NCI-H510A treated with DMSO at 0.1 percent for 48 hours (cell line): ENCODE results near the gene DDX23.

Experiments used
- DNase-seq: peaks from one replicate; lab custom pipeline; 2025; lab: John Stamatoyannopoulos, UW

The DDX23 gene

GRCh38 chr12:48795550-48796455 is 56.2 kb downstream of the DDX23 start:
- peak; percentile 93 for DNase-seq

GRCh38 chr12:48794870-48795269 is 57.1 kb downstream of the DDX23 start:
- DNase-seq: no peak

GRCh38 chr12:48793696-48794095 is 58.3 kb downstream of the DDX23 start:
- DNase-seq: no peak

- no peak for DNase-seq
Measured at GRCh38 chr12:48789858-48790326, 62.1 kb downstream of the DDX23 start.

GRCh38 chr12:48788854-48789775 is 62.8 kb downstream of the DDX23 start, which contains the start of gene ADCY6:
Gene ADCY6, minus strand, starts transcription at chr12:48789089. Its CDS starts 5,655 bp downstream, at chr12:48783434.
- peak; percentile 27 for DNase-seq

- no peak for DNase-seq
Measured at GRCh38 chr12:48788524-48788853, 63.5 kb downstream of the DDX23 start.

- no peak for DNase-seq
Measured at GRCh38 chr12:48787791-48788523, 64.0 kb downstream of the DDX23 start.

GRCh38 chr12:48786591-48787544 is 65.1 kb downstream of the DDX23 start:
- no peak for DNase-seq

GRCh38 chr12:48783432-48783831 is 68.5 kb downstream of the DDX23 start:
- no peak for DNase-seq

GRCh38 chr12:48782457-48783395 is 69.2 kb downstream of the DDX23 start:
- no peak for DNase-seq

GRCh38 chr12:48781750-48782456 is 70.1 kb downstream of the DDX23 start:
- no peak for DNase-seq

- no peak for DNase-seq
Measured at GRCh38 chr12:48780381-48781025, 71.5 kb downstream of the DDX23 start.

GRCh38 chr12:48779869-48780268 is 72.1 kb downstream of the DDX23 start:
- no peak for DNase-seq
